ENCODE results near the gene SESTD1. TPM values are rescaled to one million over a fixed set of nuclear protein-coding genes. Genes with fewer than 3 reads are reported as not detected.

Gene SESTD1
- total RNA-seq, 1 experiment from 2014 or later = 26.6 TPM

DNA sequence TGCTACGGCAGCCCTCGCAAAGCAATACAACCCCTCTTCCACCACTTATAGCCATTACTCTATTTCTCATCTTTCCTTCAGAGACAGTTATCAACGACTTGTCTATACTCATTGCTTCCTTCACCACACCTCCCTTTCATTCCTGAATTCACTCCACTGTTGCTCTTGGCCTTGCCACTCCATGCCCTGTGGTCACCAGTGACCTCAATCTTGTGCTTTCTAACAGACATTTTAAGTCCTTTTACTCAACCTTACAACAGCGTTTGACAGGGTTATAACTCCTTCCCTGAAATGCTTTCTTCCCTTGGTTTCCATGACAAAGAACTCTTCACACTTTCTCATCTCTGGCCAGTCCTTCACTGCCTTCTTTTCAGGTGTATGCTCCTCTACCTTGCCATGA, 124.1 kb downstream of the SESTD1 start:
- Histone ChIP-seq H3K9me3 (ENCODE audit: control insufficient read depth in 1 of 2, insufficient read depth in 1 of 2, low read depth in 1 of 2, low read length in 2 of 2) (no peaks in the 10 kb centered on the region), H3K36me3 (ENCODE audit: control insufficient read depth in 1 of 2, insufficient read depth in 2 of 2, low read length in 2 of 2) (no peaks in the 10 kb centered on the region), H3K27me3 (ENCODE audit: insufficient read depth, low read length) (no peaks in the 10 kb centered on the region), H3K9ac (ENCODE audit: low read length) (no peak overlapping the region), H3K4me3 (replicated peaks in 1 of 2; ENCODE audit: low read depth in 1 of 2, low read length in 2 of 2) (no peak overlapping the region), H3K9me2 (ENCODE audit: insufficient read depth) (no peaks in the 10 kb centered on the region), H4K20me1 (ENCODE audit: insufficient read depth) (no peaks in the 10 kb centered on the region), H3K27ac (ENCODE audit: low read depth, low read length) (no peak overlapping the region), H3K4me1 (ENCODE audit: control insufficient read depth in 1 of 2, insufficient read depth in 2 of 2, low read length in 2 of 2) (no peaks in the 10 kb centered on the region), H3K4me2 (ENCODE audit: low read length) (no peak overlapping the region), H3K79me2 (ENCODE audit: insufficient read depth, low read length) (no peaks in the 10 kb centered on the region), H2AFZ (ENCODE audit: low read depth, low read length, poor library complexity, severe bottlenecking) (no peak overlapping the region)
- BruUV-seq (replicated peaks) = no TSS peak
- intact Hi-C loops (cut with micrococcal nuclease) = no loop called here
- ATAC-seq = no peak
- CTCF ChIA-PET = no interaction called here
- POLR2A ChIA-PET = no interaction called here
- no peak for DNase-seq (ENCODE audit: low read depth, low spot score)
- RAD21 ChIA-PET (ENCODE audit: low non-redundant PET in 1 of 2, low total read pairs in 2 of 2, uncharacterized antibody in 2 of 2, unreplicated experiment in 2 of 2) = no interaction called here
- TF ChIP-seq EZH2 (IDR thresholded peaks at IDR 0.05) = no peak
- TF ChIP-seq ELF1 (IDR thresholded peaks at IDR 0.05; ENCODE audit: borderline replicate concordance, low read depth) = no peak
- TF ChIP-seq ZFX (IDR thresholded peaks at IDR 0.05) = no peak
- no peak for TF ChIP-seq CTCF (IDR thresholded peaks at IDR 0.05 in 2 of 3, conservative IDR thresholded peaks at IDR 0.05 in 1 of 3; ENCODE audit: borderline replicate concordance in 1 of 3, insufficient read depth in 1 of 3, low read depth in 2 of 3, low read length in 2 of 3)
- no peak for TF ChIP-seq SRF (IDR thresholded peaks at IDR 0.05; ENCODE audit: low read depth)
- TF ChIP-seq FOSL1 (IDR thresholded peaks at IDR 0.05; ENCODE audit: low read depth) = no peak
- no peak for TF ChIP-seq POLR2AphosphoS5 (IDR thresholded peaks at IDR 0.05; ENCODE audit: low read depth, low read length)
- no peak for TF ChIP-seq SP1 (IDR thresholded peaks at IDR 0.05; ENCODE audit: low read depth)
- no peak for TF ChIP-seq YY1 (IDR thresholded peaks at IDR 0.05; ENCODE audit: extremely low read depth, insufficient replicate concordance, low read depth, low read length)
- TF ChIP-seq JUND (IDR thresholded peaks at IDR 0.05) = no peak
- TF ChIP-seq POLR2A (IDR thresholded peaks at IDR 0.05; ENCODE audit: borderline replicate concordance, extremely low read depth, insufficient read depth, insufficient read length) = no peak
- TF ChIP-seq RAD21 (IDR thresholded peaks at IDR 0.05; ENCODE audit: low read depth) = no peak
- TF ChIP-seq EZH2phosphoT487 (IDR thresholded peaks at IDR 0.05; ENCODE audit: borderline replicate concordance) = no peak
- TF ChIP-seq TCF7L2 (IDR thresholded peaks at IDR 0.05; ENCODE audit: borderline replicate concordance, extremely low read depth, insufficient read depth, insufficient read length) = no peak

Measured in HCT116 (cell line).